ENCODE measurements around the gene TBPL2.

DNA sequence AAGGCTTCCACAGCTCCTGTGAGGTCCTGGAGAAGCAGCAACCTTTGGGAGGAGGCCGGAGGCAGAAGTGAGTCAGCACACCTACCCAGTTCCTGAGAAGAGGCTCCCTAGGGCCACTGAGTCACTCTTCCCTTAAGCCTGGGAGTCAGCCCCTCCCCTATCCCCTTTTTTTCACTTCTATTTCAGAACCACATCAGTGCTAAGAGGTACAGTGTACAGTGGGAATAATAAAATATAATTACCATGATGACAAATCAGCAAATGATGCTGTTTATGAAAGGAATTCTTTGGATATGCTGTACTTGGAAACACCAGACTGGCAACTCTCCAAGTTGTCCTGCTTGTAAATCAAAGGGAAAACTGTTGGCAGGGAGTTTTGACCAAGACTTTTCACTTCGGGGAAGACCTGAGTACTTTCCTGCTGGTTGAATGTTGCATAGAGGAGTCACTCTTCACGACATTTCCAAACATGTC lies 7.8 kb upstream of the TBPL2 start:
- TF ChIP-seq, protein P1, sequence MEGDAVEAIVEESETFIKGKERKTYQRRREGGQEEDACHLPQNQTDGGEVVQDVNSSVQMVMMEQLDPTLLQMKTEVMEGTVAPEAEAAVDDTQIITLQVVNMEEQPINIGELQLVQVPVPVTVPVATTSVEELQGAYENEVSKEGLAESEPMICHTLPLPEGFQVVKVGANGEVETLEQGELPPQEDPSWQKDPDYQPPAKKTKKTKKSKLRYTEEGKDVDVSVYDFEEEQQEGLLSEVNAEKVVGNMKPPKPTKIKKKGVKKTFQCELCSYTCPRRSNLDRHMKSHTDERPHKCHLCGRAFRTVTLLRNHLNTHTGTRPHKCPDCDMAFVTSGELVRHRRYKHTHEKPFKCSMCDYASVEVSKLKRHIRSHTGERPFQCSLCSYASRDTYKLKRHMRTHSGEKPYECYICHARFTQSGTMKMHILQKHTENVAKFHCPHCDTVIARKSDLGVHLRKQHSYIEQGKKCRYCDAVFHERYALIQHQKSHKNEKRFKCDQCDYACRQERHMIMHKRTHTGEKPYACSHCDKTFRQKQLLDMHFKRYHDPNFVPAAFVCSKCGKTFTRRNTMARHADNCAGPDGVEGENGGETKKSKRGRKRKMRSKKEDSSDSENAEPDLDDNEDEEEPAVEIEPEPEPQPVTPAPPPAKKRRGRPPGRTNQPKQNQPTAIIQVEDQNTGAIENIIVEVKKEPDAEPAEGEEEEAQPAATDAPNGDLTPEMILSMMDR (tag by site-specific recombination; IDR thresholded peaks at IDR 0.05): no peak
- no peak for TF ChIP-seq ZNF560 (tag by site-specific recombination; IDR thresholded peaks at IDR 0.05; ENCODE audit: borderline replicate concordance)
- TF ChIP-seq ZNF610 (tag by site-specific recombination; IDR thresholded peaks at IDR 0.05; ENCODE audit: borderline replicate concordance): no peak
- TF ChIP-seq ZNF501 (tag by site-specific recombination; IDR thresholded peaks at IDR 0.05): no peak
- TF ChIP-seq, protein P2, sequence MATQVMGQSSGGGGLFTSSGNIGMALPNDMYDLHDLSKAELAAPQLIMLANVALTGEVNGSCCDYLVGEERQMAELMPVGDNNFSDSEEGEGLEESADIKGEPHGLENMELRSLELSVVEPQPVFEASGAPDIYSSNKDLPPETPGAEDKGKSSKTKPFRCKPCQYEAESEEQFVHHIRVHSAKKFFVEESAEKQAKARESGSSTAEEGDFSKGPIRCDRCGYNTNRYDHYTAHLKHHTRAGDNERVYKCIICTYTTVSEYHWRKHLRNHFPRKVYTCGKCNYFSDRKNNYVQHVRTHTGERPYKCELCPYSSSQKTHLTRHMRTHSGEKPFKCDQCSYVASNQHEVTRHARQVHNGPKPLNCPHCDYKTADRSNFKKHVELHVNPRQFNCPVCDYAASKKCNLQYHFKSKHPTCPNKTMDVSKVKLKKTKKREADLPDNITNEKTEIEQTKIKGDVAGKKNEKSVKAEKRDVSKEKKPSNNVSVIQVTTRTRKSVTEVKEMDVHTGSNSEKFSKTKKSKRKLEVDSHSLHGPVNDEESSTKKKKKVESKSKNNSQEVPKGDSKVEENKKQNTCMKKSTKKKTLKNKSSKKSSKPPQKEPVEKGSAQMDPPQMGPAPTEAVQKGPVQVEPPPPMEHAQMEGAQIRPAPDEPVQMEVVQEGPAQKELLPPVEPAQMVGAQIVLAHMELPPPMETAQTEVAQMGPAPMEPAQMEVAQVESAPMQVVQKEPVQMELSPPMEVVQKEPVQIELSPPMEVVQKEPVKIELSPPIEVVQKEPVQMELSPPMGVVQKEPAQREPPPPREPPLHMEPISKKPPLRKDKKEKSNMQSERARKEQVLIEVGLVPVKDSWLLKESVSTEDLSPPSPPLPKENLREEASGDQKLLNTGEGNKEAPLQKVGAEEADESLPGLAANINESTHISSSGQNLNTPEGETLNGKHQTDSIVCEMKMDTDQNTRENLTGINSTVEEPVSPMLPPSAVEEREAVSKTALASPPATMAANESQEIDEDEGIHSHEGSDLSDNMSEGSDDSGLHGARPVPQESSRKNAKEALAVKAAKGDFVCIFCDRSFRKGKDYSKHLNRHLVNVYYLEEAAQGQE (tag by site-specific recombination; IDR thresholded peaks at IDR 0.05): no peak
- no peak for TF ChIP-seq ZNF221 (tag by site-specific recombination; IDR thresholded peaks at IDR 0.05; ENCODE audit: borderline replicate concordance)
- no peak for TF ChIP-seq ZBTB1 (tag by site-specific recombination; IDR thresholded peaks at IDR 0.05)
- TF ChIP-seq ZNF529 (tag by site-specific recombination; IDR thresholded peaks at IDR 0.05; ENCODE audit: insufficient replicate concordance): no peak
- TF ChIP-seq ZNF558 (tag by site-specific recombination; IDR thresholded peaks at IDR 0.05): no peak; the same call in 1 of the 2 replicates
